GM19468 (cell line): ENCODE data around the gene RAVER1.
"Not testable (repeated sequence)": the region's sequence is repeated elsewhere in the genome, so short reads cannot be mapped to it uniquely, and the experiment has no call there.

Source experiments
- ATAC-seq: cut with Tn5 transposase; IDR thresholded peaks from one replicate; pipeline ENCODE4 v1.9.1; 2021; ENCODE audit warnings: mild to moderate bottlenecking, moderate library complexity, moderate number of reproducible peaks; ENCODE audit not compliant: unreplicated experiment; ENCODE audit errors: extremely low read depth

Gene RAVER1

GRCh38 chr19:10352764-10353671 lies 19.7 kb upstream of the RAVER1 start:
- ATAC-seq = no peak

GRCh38 chr19:10346509-10346908 lies 13.2 kb upstream of the RAVER1 start:
- no peak for ATAC-seq

DNA sequence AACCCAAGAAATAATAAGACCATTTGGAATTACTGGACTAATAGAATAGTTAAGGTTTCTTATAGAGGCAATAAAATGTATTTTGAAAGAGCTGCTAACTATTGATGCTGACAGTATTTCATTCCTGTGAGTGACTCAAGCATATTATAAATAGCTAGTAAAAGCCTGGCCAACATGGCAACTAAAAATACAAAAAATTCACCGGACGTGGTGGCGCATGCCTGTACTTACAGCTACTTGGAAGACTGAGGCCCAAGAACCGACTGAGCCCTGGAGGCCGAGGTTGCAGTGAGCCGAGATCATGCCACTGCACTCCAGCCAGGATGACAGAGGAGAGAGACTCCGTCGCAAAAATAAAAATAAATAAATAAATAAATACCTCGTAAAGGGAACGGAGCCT lies 11.5 kb upstream of the RAVER1 start:
- no peak for ATAC-seq

- no peak for ATAC-seq
These were observed 10.2 kb upstream of the RAVER1 start for GRCh38 chr19:10343495-10343894.

DNA sequence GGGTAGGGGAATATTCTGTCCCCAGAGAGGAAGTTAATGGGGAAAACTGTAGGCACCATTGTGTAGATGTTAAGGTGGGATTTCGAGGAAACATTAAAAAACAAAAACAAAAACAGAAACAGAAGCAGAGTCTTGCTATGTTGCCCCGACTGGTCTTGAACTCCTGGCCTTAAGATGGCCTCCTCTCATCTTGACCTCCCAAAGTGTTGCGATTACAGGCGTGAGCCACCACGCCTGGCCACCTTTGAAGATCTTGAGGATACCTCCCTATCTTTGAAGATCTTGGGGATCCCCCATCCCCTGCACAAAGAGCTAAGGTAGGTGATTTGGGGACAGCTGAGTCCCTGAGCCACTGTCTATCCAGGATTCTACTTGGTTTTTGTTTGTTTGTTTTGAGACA lies 6.6 kb upstream of the RAVER1 start:
- ATAC-seq = no peak

- peak; percentile 50 for ATAC-seq
These were observed 6.1 kb upstream of the RAVER1 start, which contains the start of gene ICAM3 for GRCh38 chr19:10339380-10339960. ICAM3 (minus strand) TSS chr19:10339624; CDS start chr19:10339614, 10 bp downstream.

- ATAC-seq = no peak
These were observed 5.6 kb upstream of the RAVER1 start for GRCh38 chr19:10338940-10339339.

- not testable (repeated sequence) for ATAC-seq
These were observed 3.4 kb upstream of the RAVER1 start for GRCh38 chr19:10336725-10337124.

GRCh38 chr19:10335352-10335985 lies 2.1 kb upstream of the RAVER1 start:
- ATAC-seq = no peak

DNA sequence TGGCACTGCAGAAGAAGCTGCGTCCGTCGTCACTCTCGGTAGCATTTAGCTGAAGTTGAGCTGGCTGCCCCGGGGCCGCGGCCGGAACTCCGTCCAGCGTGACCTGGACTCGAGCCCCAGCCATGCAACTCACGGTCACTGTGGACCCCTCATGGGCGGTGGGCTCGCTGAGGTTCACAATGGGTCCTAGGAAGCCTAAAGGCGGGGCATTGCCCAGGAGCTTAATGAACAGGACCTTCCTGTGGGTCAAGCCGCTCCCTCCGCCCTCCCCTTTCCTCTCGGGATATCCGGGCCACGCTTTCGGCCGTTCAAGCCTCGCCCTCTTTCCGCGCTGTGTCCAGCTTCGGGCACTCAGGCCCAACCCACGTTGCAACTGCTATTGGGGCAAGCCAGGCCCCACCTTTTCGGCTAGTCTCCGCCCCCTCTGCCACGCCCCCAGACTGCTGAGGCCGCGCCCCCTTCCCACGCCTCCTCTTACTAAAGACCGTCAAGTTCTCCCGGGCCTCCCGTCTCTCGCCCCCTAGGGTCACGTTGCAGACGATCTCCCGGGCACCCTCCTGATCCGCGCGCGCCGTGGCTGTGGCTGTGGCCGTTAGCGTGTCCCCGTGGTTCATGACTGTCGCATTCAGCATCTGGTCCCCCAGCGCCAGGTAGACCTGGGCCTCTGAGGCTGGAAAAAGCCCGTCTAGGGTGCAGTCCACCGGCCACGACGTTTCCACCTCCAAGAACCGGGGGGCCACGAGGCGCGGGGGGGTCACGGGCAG lies 1.4 kb upstream of the RAVER1 start:
- no peak for ATAC-seq

DNA sequence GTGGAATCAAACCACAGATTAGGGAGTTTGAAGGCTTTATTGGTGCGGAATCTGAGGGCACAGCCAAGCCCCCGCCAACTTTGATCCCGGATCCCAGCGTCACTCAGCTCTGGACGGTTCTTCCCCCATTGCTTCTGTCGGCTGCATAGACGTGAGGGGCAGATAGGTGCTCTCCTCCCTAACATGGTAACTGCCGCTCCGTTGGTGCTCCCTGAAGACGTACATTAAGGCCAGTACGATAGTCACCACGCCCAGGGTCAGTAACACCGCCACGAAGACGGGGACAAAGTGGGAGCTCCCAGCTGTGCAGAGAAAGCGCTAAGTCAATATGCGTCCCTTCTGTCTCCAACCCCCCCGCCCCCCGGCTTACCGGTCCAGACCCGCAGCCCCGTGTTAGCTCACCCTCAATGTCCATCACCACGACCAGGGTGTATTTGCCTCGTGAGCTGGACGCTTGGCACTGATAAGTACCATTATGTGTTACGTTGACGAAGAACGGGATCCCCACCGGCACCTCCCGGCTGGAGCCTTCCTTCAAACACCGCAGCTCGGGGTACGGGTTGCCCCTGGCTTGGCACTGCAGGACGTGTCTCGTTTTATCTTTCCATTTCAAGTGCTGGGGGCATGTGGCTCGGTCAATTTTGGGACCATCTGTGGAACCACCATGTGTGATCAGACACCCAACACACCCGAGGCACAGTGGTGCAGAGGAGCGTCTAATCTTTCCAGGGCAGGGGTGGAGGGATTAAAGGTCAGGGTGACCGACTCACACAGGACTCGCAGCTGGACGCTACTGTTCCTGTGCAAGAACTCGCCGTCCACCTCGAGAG lies 644 bp upstream of the RAVER1 start:
- ATAC-seq = no peak

DNA sequence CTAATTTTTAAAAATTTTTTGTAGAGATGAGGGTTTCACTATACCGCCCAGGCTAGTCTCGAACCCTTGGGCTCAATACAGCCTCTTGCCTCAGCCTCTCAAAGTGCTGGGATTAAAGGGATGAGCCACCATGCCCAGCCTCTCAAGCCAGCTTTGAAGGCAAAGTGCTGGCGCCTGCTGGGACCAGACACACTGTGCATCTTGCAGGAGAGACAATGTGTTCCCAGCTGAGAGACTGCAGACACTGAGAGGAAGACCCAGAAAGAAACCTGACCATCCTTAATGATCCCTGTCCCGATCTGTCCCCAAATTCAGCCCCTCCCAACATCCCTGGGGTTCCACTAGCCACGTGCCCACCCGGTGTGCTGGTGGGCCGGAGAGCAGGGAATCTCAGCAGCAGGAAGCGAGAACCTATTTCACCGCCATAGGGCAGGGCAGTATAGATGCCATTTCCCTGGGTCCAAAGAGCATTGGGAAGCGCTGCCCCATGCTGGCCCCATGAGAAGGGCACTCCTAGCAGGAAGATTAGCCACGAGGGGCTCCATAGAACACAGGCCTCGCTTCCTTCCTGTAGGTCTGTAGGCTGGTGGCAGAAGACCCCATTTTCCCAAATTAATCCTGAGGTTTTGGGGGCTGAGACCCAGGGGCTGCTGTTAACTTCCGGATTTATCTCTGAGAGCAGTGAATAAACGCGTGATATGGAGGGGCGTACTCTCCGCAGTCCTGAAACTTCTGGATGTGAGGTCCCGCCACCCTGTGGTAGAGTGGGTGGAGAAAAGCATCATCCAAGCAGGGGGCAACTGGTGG lies 968 bp downstream of the RAVER1 start:
- no peak for ATAC-seq

DNA sequence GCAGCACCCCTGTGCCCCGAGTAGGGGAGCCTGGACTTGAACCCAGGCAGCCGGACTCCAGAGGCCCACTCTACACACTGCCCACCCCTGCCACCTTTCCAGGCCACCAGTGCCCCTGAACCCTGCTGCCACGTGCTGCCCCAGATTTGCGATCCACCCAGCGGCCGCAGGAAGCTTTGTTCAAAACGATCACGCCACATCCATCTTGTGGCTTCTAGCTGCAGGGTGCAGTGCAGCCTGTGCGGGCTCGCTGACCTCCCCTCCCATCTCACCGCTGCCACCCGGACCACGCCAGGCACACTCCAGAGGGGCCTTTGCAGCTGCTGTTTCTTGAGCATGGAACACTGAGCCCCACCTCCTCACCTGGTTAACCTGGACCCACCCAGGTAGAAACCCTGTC lies 3.8 kb downstream of the RAVER1 start:
- ATAC-seq = no peak

DNA sequence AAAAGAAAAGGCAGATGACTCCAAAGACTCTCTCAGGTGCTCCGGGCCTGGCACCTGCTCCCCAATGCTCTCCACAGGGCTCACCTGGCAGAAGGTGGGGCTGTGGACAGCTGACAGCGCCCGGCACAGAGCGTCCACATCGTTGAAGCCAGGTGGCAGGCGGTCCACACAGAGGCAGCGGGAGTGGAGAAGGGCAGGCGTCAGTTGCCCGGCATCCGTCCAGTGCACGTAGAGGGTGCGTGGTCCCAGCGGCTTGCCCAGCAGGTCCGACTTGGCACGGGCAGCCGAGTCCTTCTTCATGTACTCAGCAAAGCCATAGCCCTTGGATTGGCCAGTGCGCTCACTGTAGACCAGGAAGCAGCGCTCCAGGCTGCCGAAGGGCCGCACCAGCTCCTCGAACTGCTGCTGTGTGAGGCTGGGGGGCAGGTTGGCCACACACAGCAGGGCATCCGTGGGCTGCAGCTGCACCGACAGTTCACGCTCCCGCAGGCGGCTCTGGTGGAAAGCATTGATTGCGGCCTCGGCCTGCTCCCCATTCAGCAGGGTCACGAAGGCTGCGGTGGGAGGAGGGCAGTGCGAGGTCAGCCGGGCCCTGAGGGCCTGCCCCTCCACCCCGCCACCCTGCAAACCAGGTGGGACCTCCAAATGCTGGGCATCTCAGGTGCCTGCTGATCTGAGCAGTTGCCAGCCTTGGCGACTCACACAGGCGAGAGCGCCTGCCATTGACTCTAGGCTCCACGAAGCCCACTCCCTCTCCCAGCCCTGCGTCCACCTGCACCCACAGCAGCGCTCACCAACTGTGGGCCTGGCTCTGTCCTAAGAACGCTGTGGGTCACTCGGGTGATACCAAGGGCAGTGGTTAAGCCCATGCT lies 4.5 kb downstream of the RAVER1 start:
- ATAC-seq = no peak

DNA sequence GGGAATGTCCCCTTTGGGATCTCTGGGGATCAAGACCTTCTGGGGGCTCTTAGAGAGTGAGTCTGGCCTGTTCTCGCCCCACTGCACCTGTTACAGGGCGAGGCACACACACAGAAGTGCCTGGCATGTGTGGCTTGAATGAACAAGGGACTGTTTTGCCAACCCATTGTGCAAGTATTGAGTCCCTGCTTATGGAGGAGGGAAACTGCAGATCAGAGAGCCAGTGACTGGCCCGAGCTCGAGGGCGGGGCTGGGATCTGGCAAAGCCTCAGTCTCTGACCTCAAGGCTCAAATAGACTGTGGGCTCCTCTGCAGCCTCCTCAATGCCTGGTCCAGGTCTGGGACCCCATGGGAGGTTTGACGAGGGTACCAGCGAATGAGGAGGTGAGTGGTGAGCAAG lies 5.5 kb downstream of the RAVER1 start:
- no peak for ATAC-seq

DNA sequence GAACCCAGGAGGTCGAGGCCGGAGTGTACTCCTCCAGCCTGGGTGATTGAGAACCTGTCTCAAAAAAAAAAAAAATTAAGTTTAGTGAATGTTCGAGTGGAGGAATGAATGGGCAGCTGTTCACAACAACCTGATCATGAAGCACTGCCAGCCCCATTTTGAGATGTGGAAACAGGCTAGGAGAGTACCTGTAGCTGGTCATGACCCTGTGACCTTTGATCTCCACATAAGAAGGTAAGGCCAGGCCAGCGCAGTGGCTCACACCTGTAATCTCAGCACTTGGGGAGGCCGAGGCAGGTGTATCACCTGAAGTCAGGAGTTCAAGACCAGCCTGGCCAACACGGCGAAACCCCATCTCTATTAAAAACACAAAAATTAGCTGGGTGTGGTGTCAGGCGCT lies 7.6 kb downstream of the RAVER1 start:
- no peak for ATAC-seq

- no peak for ATAC-seq
These were observed 11.2 kb downstream of the RAVER1 start for GRCh38 chr19:10321874-10322835.
